NOMO-1 treated with dmso at 0.1 percent for 144 hours (cell line): ENCODE data around the gene ADGRV1.

Experiments
- DNase-seq: peaks from one replicate; lab custom pipeline; 2025; ENCODE audit not compliant: unreplicated experiment; lab: John Stamatoyannopoulos, UW

The ADGRV1 gene, protein sequence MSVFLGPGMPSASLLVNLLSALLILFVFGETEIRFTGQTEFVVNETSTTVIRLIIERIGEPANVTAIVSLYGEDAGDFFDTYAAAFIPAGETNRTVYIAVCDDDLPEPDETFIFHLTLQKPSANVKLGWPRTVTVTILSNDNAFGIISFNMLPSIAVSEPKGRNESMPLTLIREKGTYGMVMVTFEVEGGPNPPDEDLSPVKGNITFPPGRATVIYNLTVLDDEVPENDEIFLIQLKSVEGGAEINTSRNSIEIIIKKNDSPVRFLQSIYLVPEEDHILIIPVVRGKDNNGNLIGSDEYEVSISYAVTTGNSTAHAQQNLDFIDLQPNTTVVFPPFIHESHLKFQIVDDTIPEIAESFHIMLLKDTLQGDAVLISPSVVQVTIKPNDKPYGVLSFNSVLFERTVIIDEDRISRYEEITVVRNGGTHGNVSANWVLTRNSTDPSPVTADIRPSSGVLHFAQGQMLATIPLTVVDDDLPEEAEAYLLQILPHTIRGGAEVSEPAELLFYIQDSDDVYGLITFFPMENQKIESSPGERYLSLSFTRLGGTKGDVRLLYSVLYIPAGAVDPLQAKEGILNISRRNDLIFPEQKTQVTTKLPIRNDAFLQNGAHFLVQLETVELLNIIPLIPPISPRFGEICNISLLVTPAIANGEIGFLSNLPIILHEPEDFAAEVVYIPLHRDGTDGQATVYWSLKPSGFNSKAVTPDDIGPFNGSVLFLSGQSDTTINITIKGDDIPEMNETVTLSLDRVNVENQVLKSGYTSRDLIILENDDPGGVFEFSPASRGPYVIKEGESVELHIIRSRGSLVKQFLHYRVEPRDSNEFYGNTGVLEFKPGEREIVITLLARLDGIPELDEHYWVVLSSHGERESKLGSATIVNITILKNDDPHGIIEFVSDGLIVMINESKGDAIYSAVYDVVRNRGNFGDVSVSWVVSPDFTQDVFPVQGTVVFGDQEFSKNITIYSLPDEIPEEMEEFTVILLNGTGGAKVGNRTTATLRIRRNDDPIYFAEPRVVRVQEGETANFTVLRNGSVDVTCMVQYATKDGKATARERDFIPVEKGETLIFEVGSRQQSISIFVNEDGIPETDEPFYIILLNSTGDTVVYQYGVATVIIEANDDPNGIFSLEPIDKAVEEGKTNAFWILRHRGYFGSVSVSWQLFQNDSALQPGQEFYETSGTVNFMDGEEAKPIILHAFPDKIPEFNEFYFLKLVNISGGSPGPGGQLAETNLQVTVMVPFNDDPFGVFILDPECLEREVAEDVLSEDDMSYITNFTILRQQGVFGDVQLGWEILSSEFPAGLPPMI (N-terminal part only)

GRCh38 chr5:90558344-90559192 is at the start of gene ADGRV1:
ADGRV1 (plus strand) TSS chr5:90558797; CDS start chr5:90558896, 99 bp downstream.
- DNase-seq: no peak

- DNase-seq: no peak
Measured at GRCh38 chr5:90510438-90510837, 48.2 kb upstream of the ADGRV1 start.

GRCh38 chr5:90514520-90514919 is 44.1 kb upstream of the ADGRV1 start:
- DNase-seq: no peak

DNA sequence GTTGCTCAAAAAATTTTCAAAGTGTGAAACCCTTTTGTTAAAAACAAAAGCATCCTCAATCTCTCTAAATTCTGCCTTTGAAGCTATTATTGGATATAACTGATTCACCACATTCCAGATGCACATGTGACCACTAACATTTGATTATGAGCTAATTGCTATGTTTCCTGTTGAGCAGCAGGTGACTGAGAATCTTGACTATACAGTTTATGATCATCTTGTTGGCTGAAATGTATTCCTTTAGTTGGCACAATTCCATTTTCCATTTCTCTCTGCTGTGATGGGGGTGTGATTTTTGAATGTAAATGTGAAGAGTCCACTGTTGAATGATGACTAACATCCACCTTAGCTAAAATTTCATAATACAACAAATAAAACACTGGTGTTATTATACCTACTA is 39.9 kb upstream of the ADGRV1 start:
- DNase-seq: no peak

GRCh38 chr5:90519081-90519480 is 39.5 kb upstream of the ADGRV1 start:
- DNase-seq: no peak

GRCh38 chr5:90528601-90529193 is 29.9 kb upstream of the ADGRV1 start:
- DNase-seq: peak; percentile 1

DNA sequence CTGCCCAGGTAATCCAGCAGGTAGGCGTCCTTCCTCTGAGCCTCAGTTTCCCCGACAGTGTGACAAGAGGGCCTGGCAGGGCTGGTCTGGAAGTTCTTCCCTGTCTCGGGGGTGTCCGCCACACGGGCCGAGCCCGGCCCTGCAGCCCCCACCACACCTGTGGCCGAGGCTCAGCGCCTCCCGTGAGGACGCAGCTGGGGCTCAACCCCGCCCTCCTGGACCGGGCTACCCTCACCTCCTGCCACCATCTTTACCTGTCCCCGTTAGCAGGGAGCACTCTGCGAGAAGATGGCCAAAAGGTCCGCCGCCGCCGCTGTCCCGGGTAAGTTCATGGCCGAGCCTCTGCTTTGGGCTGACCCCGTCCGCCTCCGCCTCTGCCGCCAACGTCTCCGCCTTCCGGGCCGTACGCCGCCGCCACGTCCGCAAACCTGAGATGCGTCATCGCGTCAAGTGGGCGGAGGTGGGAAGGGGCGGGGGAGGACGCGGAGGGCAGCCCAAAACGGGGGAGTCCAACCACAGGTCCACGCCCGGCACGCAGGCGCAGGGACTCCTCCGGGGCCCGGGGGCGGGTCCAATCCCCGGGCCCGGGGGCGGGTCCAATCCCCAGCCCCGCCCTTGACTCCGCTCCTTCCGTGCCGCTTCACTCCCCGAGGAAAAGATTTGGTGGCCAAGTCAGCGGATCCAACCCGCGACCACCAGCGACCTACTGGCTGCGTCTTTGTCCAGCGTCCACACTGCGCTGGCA is 29.2 kb upstream of the ADGRV1 start, which contains the start of gene LYSMD3:
Gene LYSMD3, minus strand, starts transcription at position 391 of the 745 bp plus-strand sequence. CDS start 4,295 bp downstream, outside the sequence.
- DNase-seq: peak; percentile 94

GRCh38 chr5:90529939-90530677 is 28.5 kb upstream of the ADGRV1 start:
- peak; percentile 63 for DNase-seq

- DNase-seq: no peak
Measured at GRCh38 chr5:90530736-90531487, 27.7 kb upstream of the ADGRV1 start.

GRCh38 chr5:90533794-90534193 is 24.8 kb upstream of the ADGRV1 start:
- no peak for DNase-seq

DNA sequence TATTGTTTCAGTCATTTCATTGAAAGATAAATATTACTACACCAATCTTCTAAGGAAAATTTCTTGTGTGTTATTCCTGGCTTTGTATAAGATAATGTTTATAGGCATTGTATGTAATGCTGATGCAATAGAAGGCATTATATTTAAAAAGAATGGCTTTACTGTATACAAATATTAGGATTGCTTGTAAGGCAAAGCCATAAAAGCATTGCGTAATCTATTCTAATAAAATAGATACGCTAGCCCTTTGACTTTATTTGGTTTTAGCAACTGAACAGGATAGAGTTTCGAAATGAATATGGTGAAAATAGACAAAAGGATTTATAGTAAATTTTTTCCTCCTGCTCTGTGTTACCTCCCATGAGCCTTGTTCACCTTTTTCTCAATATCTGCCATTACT is 23.7 kb upstream of the ADGRV1 start:
- no peak for DNase-seq

DNA sequence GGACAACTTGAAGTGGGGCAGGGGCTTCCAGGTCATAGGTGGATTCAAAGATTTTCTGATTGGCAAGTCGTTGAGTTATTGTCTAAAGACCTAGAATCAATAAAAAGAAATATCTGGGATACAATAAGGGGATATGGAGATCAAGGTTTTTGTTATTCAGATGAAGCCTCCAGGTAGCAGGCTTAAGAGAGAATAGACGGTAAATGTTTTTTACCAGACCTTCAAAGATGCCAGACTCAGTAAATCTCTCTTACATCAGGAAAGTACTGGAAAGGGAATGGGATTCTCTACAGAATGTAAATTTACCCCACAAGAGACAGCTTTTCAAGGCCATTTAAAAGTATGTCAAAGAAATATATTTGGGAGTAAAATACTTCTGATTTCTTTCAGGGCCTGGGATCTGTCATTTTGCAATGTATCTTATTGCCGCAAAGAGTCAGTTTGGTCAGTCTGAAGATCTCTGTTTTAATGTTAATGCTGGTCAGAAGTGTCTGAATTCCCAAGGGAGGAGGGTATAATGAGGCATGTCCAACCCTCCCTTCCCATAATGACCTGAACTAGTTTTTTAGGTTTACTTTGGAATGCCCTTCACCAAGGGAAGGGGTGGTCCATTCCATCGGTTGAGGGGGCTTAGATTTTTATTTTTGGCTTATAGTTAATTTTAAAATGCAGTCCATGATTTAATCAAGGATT is 15.6 kb upstream of the ADGRV1 start:
- DNase-seq: no peak

- no peak for DNase-seq
Measured at GRCh38 chr5:90545511-90545910, 13.1 kb upstream of the ADGRV1 start.

DNA sequence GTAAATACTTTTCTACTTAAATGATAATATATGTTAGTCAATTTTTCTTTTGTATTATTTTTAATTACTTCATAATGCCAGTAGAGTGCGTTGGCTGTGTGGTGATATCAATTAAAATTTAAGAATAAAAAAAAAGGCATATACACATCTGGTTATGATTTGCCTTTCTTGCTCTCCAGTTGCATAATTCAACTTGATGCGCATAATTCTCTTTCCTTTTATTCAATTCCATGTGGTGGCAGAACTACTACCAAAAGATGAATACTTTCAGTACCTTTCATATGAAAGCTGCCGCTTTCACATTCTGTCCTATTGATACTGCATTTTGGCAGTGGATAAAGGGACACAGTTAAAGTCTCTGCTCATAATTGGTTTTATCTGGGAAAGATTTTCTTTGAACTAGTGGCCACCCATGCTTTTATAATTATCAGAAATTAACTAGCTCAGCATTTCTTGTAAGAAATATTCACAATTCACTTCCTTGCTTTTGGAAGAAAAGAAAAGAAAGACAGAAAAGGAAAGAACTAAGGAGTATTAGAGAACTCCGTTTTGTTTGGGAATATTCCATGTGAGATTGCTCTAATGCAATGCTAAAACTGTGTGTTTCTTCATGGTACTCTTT is 12.3 kb upstream of the ADGRV1 start:
- DNase-seq: no peak

DNA sequence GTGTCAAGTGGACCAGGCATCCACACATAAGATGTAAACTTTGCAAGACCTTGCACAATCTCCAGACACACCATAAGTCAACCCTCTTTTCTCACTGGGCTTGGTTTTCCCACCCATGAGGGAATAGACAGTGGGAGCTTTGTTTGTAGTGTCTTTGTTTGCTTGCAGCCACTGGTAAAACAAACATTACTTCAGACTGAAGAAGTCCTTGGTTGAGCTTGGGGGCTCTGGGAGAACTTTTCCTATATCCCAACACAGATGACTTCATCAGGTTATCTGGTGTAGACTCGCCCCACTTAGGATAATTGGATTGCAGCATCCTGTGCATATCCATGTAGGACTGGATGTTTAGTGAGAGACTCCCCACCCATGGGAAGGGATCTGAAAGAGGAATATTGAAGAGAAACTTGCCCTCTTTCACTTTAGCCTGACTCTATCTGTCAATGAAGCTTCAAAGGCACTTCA is 11.5 kb upstream of the ADGRV1 start:
- no peak for DNase-seq

DNA sequence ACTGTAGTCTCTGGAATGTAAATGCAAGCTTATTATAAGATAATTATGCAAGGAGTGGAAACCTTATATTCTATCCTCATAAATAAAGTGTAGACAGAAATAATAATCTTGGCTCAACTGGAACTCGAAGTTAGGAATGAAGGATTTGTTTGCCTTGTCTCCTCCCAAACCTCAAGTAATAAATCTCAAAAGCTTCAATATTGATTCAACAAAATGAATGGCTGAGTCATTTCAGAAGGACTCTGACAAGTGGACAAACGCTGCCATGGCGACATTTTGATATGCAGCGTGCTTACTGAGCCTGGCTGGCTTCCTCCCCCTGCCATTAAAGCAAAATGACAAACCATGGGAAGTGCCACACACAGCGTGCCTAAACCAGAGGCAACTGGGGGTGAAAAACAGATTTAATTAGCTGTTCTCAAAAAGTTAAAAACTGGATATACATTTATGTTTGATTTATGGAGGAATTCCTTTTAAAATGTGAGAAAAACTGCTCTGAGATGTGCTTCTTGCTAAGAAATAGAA is 10.5 kb upstream of the ADGRV1 start:
- DNase-seq: no peak
